HG03095 (cell line): Measurements from ENCODE around the gene FOLR2.

Experiments
- ATAC-seq: cut with Tn5 transposase; IDR thresholded peaks from one replicate; pipeline ENCODE4 v1.9.1; 2021; ENCODE audit warnings: moderate library complexity; ENCODE audit not compliant: unreplicated experiment

The FOLR2 gene

GRCh38 chr11:72229336-72229924 is 12.8 kb downstream of the FOLR2 start:
- no peak for ATAC-seq

- ATAC-seq, result no peak
These were observed 13.6 kb downstream of the FOLR2 start for GRCh38 chr11:72229925-72230763.

- no peak for ATAC-seq
These were observed 14.3 kb downstream of the FOLR2 start for GRCh38 chr11:72230764-72231365.

- ATAC-seq, result no peak
These were observed 15.0 kb downstream of the FOLR2 start for GRCh38 chr11:72231396-72232259.

GRCh38 chr11:72232260-72233055 is 15.9 kb downstream of the FOLR2 start:
- ATAC-seq, result no peak

- no peak for ATAC-seq
These were observed 16.6 kb downstream of the FOLR2 start for GRCh38 chr11:72233056-72233772.

- no peak for ATAC-seq
These were observed 17.3 kb downstream of the FOLR2 start for GRCh38 chr11:72233773-72234513.

GRCh38 chr11:72234514-72234830 is 17.9 kb downstream of the FOLR2 start:
- no peak for ATAC-seq

GRCh38 chr11:72234920-72235319 is 18.3 kb downstream of the FOLR2 start:
- no peak for ATAC-seq

GRCh38 chr11:72235351-72236057 is 18.9 kb downstream of the FOLR2 start:
- ATAC-seq, result no peak

- ATAC-seq, result no peak
These were observed 19.6 kb downstream of the FOLR2 start for GRCh38 chr11:72236083-72236697.

- ATAC-seq, result no peak
These were observed 20.1 kb downstream of the FOLR2 start for GRCh38 chr11:72236774-72237111.

- ATAC-seq, result no peak
These were observed 20.7 kb downstream of the FOLR2 start for GRCh38 chr11:72237112-72237931.

GRCh38 chr11:72238040-72238450 is 21.5 kb downstream of the FOLR2 start:
- ATAC-seq, result no peak

- ATAC-seq, result no peak
These were observed 22.1 kb downstream of the FOLR2 start for GRCh38 chr11:72238492-72239312.

- ATAC-seq, result no peak
These were observed 22.8 kb downstream of the FOLR2 start for GRCh38 chr11:72239313-72239848.
